GM23338 (cell line): ENCODE results near the gene WDR13. TPM values are rescaled to one million over a fixed set of nuclear protein-coding genes. Genes with fewer than 3 reads are reported as not detected.
A peak's percentile ranks its signal among the peaks of the same experiment; 100 is the strongest.

Source experiments
- ATAC-seq: fragments of 200-7000 bp; cut with Tn5 transposase; 3 replicates; pipeline ENCODE4 v1.9.1; 2020
- DNase-seq: peaks from one replicate; pipeline ENCODE4 v3.0.0-alpha.2; 2015; ENCODE audit warnings: low spot score
- H2AFZ ChIP-seq: fragments of 200-600 bp; sonication (generic); 2 replicates; pipeline ENCODE4 v1.8.0; 2016; ENCODE audit warnings: antibody characterized with exemption, mild to moderate bottlenecking, moderate library complexity
- H3F3A ChIP-seq: fragments of 200-600 bp; sonication (generic); replicated peaks from 2 replicates; pipeline ENCODE4 v1.8.0; 2017; ENCODE audit warnings: antibody characterized with exemption, mixed run types, low read depth
- H3K27ac ChIP-seq: fragments of 200-600 bp; sonication (generic); 2 replicates; pipeline ENCODE4 v1.6.1; 2016; ENCODE audit warnings: low read depth
- H3K27me3 ChIP-seq: fragments of 200-600 bp; sonication (generic); 2 replicates; pipeline ENCODE4 v1.8.0; 2016; ENCODE audit warnings: mild to moderate bottlenecking, mixed run types, moderate library complexity; ENCODE audit not compliant: insufficient read depth
- H3K36me3 ChIP-seq: fragments of 200-600 bp; sonication (generic); 2 replicates; pipeline ENCODE4 v1.8.0; 2016; ENCODE audit warnings: mild to moderate bottlenecking; ENCODE audit not compliant: insufficient read depth
- H3K4me1 ChIP-seq: fragments of 200-600 bp; sonication (generic); 2 replicates; pipeline ENCODE4 v1.8.0; 2016; ENCODE audit warnings: mild to moderate bottlenecking, moderate library complexity; ENCODE audit not compliant: insufficient read depth
- H3K4me2 ChIP-seq: fragments of 200-600 bp; sonication (generic); 2 replicates; pipeline ENCODE4 v1.7.1; 2017; ENCODE audit warnings: mixed run types
- H3K4me3 ChIP-seq: fragments of 200-600 bp; sonication (generic); 2 replicates; pipeline ENCODE4 v1.6.1; 2016; ENCODE audit warnings: mixed run types
- H3K79me2 ChIP-seq: fragments of 200-600 bp; sonication (generic); replicated peaks from 2 replicates; pipeline ENCODE4 v1.8.0; 2017; ENCODE audit warnings: mild to moderate bottlenecking; ENCODE audit not compliant: insufficient read depth
- H3K9me2 ChIP-seq: fragments of 200-600 bp; sonication (generic); 2 replicates; pipeline ENCODE4 v1.8.0; 2017; ENCODE audit not compliant: insufficient read depth
- H4K20me1 ChIP-seq: fragments of 200-600 bp; sonication (generic); replicated peaks from 2 replicates; pipeline ENCODE4 v1.8.0; 2017; ENCODE audit warnings: mild to moderate bottlenecking; ENCODE audit not compliant: insufficient read depth
- H3K27ac Mint-ChIP-seq: 2 replicates; pipeline ENCODE4 v1.8.0; 2020; ENCODE audit warnings: inconsistent platforms, mild to moderate bottlenecking, moderate library complexity, mixed read lengths
- H3K27me3 Mint-ChIP-seq: 3 replicates; pipeline ENCODE4 v1.8.0; 2022; ENCODE audit warnings: low read depth, mild to moderate bottlenecking, moderate library complexity, mixed read lengths, inconsistent platforms; ENCODE audit not compliant: insufficient read depth, poor library complexity
- H3K36me3 Mint-ChIP-seq: 3 replicates; pipeline ENCODE4 v1.8.0; 2021; ENCODE audit warnings: low read depth, mild to moderate bottlenecking, inconsistent platforms, moderate library complexity, mixed read lengths
- H3K4me1 Mint-ChIP-seq: 3 replicates; pipeline ENCODE4 v1.8.0; 2020; ENCODE audit warnings: mild to moderate bottlenecking, inconsistent platforms, mixed read lengths
- H3K4me3 Mint-ChIP-seq: 3 replicates; pipeline ENCODE4 v1.8.0; 2021; ENCODE audit warnings: moderate library complexity, mild to moderate bottlenecking, inconsistent platforms, mixed read lengths
- H3K9me3 Mint-ChIP-seq: 3 replicates; pipeline ENCODE4 v1.8.0; 2020; ENCODE audit warnings: moderate library complexity, mild to moderate bottlenecking, inconsistent platforms, mixed read lengths
- CREB1 ChIP-seq: fragments of 250-450 bp; sonication (Bioruptor Pico); IDR thresholded peaks from 2 replicates; pipeline ENCODE4 v1.5.0; 2020; ENCODE audit warnings: low read depth, mild to moderate bottlenecking, moderate library complexity
- ETS1 ChIP-seq: IDR thresholded peaks from 2 replicates; pipeline ENCODE4 v1.6.1; 2016; ENCODE audit warnings: antibody characterized with exemption
- EZH2 ChIP-seq: fragments of 200-600 bp; sonication (generic); IDR thresholded peaks from one replicate; pipeline ENCODE4 v1.8.0; 2017; ENCODE audit warnings: antibody characterized with exemption, mild to moderate bottlenecking, low read depth; ENCODE audit not compliant: unreplicated experiment
- JUNB ChIP-seq: IDR thresholded peaks from one replicate; pipeline ENCODE4 v1.6.1; 2016; ENCODE audit warnings: antibody characterized with exemption; ENCODE audit not compliant: unreplicated experiment
- NANOG ChIP-seq: IDR thresholded peaks from 2 replicates; pipeline ENCODE4 v1.6.1; 2016; ENCODE audit warnings: antibody characterized with exemption, borderline replicate concordance
- POLR2AphosphoS5 ChIP-seq: IDR thresholded peaks from 2 replicates; pipeline ENCODE4 v1.6.1; 2016; ENCODE audit warnings: antibody characterized with exemption, low read depth
- REST ChIP-seq: IDR thresholded peaks from one replicate; pipeline ENCODE4 v1.6.1; 2018; ENCODE audit warnings: antibody characterized with exemption; ENCODE audit not compliant: unreplicated experiment
- ZNF114 ChIP-seq: fragments of 250-450 bp; sonication (Bioruptor Pico); IDR thresholded peaks from 2 replicates; pipeline ENCODE4 v1.5.0; 2020; ENCODE audit warnings: mild to moderate bottlenecking, moderate library complexity
- ZNF331 ChIP-seq: fragments of 250-450 bp; sonication (Bioruptor Pico); IDR thresholded peaks from 2 replicates; pipeline ENCODE4 v1.5.0; 2020; ENCODE audit warnings: low read depth, mild to moderate bottlenecking, moderate library complexity
- ZNF462 ChIP-seq: fragments of 250-450 bp; sonication (Bioruptor Pico); IDR thresholded peaks from 2 replicates; pipeline ENCODE4 v1.5.0; 2020; ENCODE audit warnings: mild to moderate bottlenecking, moderate library complexity
- polyA plus RNA-seq: library from polyadenylated mRNA; unstranded; fragments of >200 nt; fragmentation: Nextera tagmentation; extraction: Ambion mirVana; gene quantifications from 2 replicates; pipeline ENCODE4 v1.2.1, GENCODE V29; 2016
- total RNA-seq: library from RNA; depleted of rRNA; stranded (reverse); fragments of >200 nt; shearing (Covaris generic); gene quantifications from 2 replicates; pipeline ENCODE4 v1.2.3, GENCODE V29; 2014

Gene WDR13
- total and polyA plus RNA-seq, 2 experiments from 2014 or later: 24.2 to 24.9 TPM

- TF ChIP-seq REST: no peak
- no peak for TF ChIP-seq NANOG
- TF ChIP-seq CREB1: no peak
- no peak for TF ChIP-seq ZNF114 (CRISPR knock-in tag)
Observed at GRCh38 chrX:48569958-48570357, 27.3 kb upstream of the WDR13 start (continued).

GRCh38 chrX:48573690-48574269, 23.5 kb upstream of the WDR13 start:
- H3K27ac Mint-ChIP-seq: peak overlapping the region; percentile 100
- Histone ChIP-seq H4K20me1 (no peaks in the 10 kb centered on the region), H3K79me2 (peaks cover 13% of the 10 kb centered on the region), H2AFZ (no peak overlapping the region), H3K4me1 (no peaks in the 10 kb centered on the region), H3K4me3 (peak overlapping the region; percentile 73), H3K9me2 (no peaks in the 10 kb centered on the region), H3K27me3 (no peaks in the 10 kb centered on the region), H3K36me3 (peaks cover 32% of the 10 kb centered on the region), H3K27ac (peak overlapping the region; percentile 45; the same call in 1 of the 2 replicates), H3K4me2 (peak overlapping the region; percentile 82), H3F3A (peaks cover 9% of the 10 kb centered on the region; the same call in 1 of the 2 replicates)
- no peaks in the 10 kb centered on the region for H3K9me3 Mint-ChIP-seq
- peaks cover 9% of the 10 kb centered on the region; the same call in 2 of the 3 replicates for H3K4me1 Mint-ChIP-seq
- peak overlapping the region; percentile 94 for H3K4me3 Mint-ChIP-seq
- DNase-seq (no peak), ATAC-seq (no peak; the same call in 2 of the 3 replicates)
- H3K36me3 Mint-ChIP-seq: peaks cover 44% of the 10 kb centered on the region
- peaks cover 6% of the 10 kb centered on the region for H3K27me3 Mint-ChIP-seq
- TF ChIP-seq EZH2: no peak
- TF ChIP-seq POLR2AphosphoS5: no peak
- TF ChIP-seq ZNF462 (CRISPR knock-in tag): no peak
- TF ChIP-seq REST: no peak
- TF ChIP-seq ETS1: no peak
- TF ChIP-seq JUNB: no peak
- no peak for TF ChIP-seq NANOG
- TF ChIP-seq ZNF331 (CRISPR knock-in tag): no peak
